SK-N-SH treated with all-trans-retinoic acid at 6 μM for 48 hours (cell line): Measurements from ENCODE around the gene ADCY5.

ENCODE experiments used
- ATAC-seq: fragments of 200-7000 bp; cut with Tn5 transposase; 3 replicates; pipeline ENCODE4 v1.9.1; 2020; ENCODE audit warnings: mild to moderate bottlenecking, moderate library complexity
- ARNTL ChIP-seq: fragments of 450-650 bp; formaldehyde crosslinking; IDR thresholded peaks from 2 replicates; pipeline ENCODE4 v1.5.0; 2020; ENCODE audit warnings: low read depth, mild to moderate bottlenecking, moderate library complexity, borderline replicate concordance
- CREB5 ChIP-seq: fragments of 250-450 bp; sonication (Bioruptor Pico); IDR thresholded peaks from 2 replicates; pipeline ENCODE4 v1.5.1; 2020; ENCODE audit warnings: low read depth, mild to moderate bottlenecking, moderate library complexity
- CSRNP3 ChIP-seq: fragments of 250-450 bp; sonication (Bioruptor Pico); IDR thresholded peaks from 2 replicates; pipeline ENCODE4 v1.5.1; 2021; ENCODE audit warnings: mild to moderate bottlenecking, moderate library complexity
- ESRRG ChIP-seq: fragments of 250-450 bp; sonication (Bioruptor Pico); IDR thresholded peaks from 2 replicates; pipeline ENCODE4 v1.6.1; 2021; ENCODE audit warnings: mild to moderate bottlenecking
- GLIS3 ChIP-seq: fragments of 250-450 bp; sonication (Bioruptor Pico); IDR thresholded peaks from 2 replicates; pipeline ENCODE4 v1.5.0; 2020; ENCODE audit warnings: mild to moderate bottlenecking, moderate library complexity
- ISL1 ChIP-seq: fragments of 250-450 bp; sonication (Bioruptor Pico); IDR thresholded peaks from 2 replicates; pipeline ENCODE4 v2.1.2; 2022; ENCODE audit warnings: mild to moderate bottlenecking, moderate library complexity
- PATZ1 ChIP-seq: fragments of 250-450 bp; sonication (Bioruptor Pico); IDR thresholded peaks from 2 replicates; pipeline ENCODE4 v1.8.0; 2020; ENCODE audit warnings: mild to moderate bottlenecking, moderate library complexity, borderline replicate concordance
- POU6F1 ChIP-seq: fragments of 250-450 bp; sonication (Bioruptor Pico); IDR thresholded peaks from 2 replicates; pipeline ENCODE4 v1.8.0; 2021; ENCODE audit warnings: low read depth, mild to moderate bottlenecking, moderate library complexity, borderline replicate concordance
- PPARA ChIP-seq: fragments of 250-450 bp; sonication (Bioruptor Pico); IDR thresholded peaks from 2 replicates; pipeline ENCODE4 v1.5.0; 2020; ENCODE audit warnings: mild to moderate bottlenecking, borderline replicate concordance
- RARB ChIP-seq: fragments of 250-450 bp; sonication (Bioruptor Pico); IDR thresholded peaks from 2 replicates; pipeline ENCODE4 v1.8.0; 2021; ENCODE audit warnings: mild to moderate bottlenecking, moderate library complexity
- SNAI2 ChIP-seq: fragments of 250-450 bp; sonication (Bioruptor Pico); IDR thresholded peaks from 2 replicates; pipeline ENCODE4 v1.5.0; 2020; ENCODE audit warnings: mild to moderate bottlenecking, moderate library complexity
- TCF4 ChIP-seq: fragments of 250-450 bp; sonication (Bioruptor Pico); IDR thresholded peaks from 2 replicates; pipeline ENCODE4 v1.8.0; 2021; ENCODE audit warnings: mild to moderate bottlenecking, moderate library complexity, borderline replicate concordance
- TOX ChIP-seq: fragments of 250-450 bp; sonication (Bioruptor Pico); IDR thresholded peaks from 2 replicates; pipeline ENCODE4 v1.8.0; 2021; ENCODE audit warnings: mild to moderate bottlenecking, moderate library complexity, borderline replicate concordance
- TSHZ2 ChIP-seq: fragments of 250-450 bp; sonication (Bioruptor Pico); IDR thresholded peaks from 2 replicates; pipeline ENCODE4 v1.5.0; 2020; ENCODE audit warnings: mild to moderate bottlenecking, moderate library complexity
- ZC3H10 ChIP-seq: fragments of 250-450 bp; sonication (Bioruptor Pico); IDR thresholded peaks from 2 replicates; pipeline ENCODE4 v1.5.1; 2021; ENCODE audit warnings: mild to moderate bottlenecking, moderate library complexity
- ZFP30 ChIP-seq: fragments of 450-650 bp; formaldehyde crosslinking; IDR thresholded peaks from 2 replicates; pipeline ENCODE4 v1.5.0; 2022; ENCODE audit warnings: mild to moderate bottlenecking, moderate library complexity
- ZNF565 ChIP-seq: fragments of 450-650 bp; formaldehyde crosslinking; conservative IDR thresholded peaks from 2 replicates; pipeline ENCODE4 v1.5.0; 2020; ENCODE audit warnings: low read depth, mild to moderate bottlenecking, moderate library complexity

ADCY5 gene

GRCh38 chr3:123376451-123377242, 72.2 kb downstream of the ADCY5 start:
- no peak for ATAC-seq
- TF ChIP-seq CREB5: no peak
- TF ChIP-seq, all 23 proteins: peak for 0

GRCh38 chr3:123375014-123375940, 73.6 kb downstream of the ADCY5 start:
- no peak; the same call in 2 of the 3 replicates for ATAC-seq
- TF ChIP-seq CREB5 (no peak), RARB (CRISPR knock-in tag) (no peak), PPARA (CRISPR knock-in tag) (no peak), TOX (CRISPR knock-in tag) (no peak), TCF4 (CRISPR knock-in tag) (no peak), SNAI2 (no peak), ZNF565 (CRISPR knock-in tag) (no peak)
- TF ChIP-seq, all 23 proteins: peak for 0

- no peak for ATAC-seq
- TF ChIP-seq ARNTL (CRISPR knock-in tag) (no peak), TCF4 (CRISPR knock-in tag) (no peak), ESRRG (CRISPR knock-in tag) (no peak), CSRNP3 (CRISPR knock-in tag) (no peak), PATZ1 (no peak), SNAI2 (no peak), ISL1 (CRISPR knock-in tag) (no peak), ZC3H10 (CRISPR knock-in tag) (no peak), PPARA (CRISPR knock-in tag) (no peak), TOX (CRISPR knock-in tag) (no peak)
- TF ChIP-seq, all 23 proteins: peak for 0
These were observed 74.9 kb downstream of the ADCY5 start for GRCh38 chr3:123374016-123374415.

GRCh38 chr3:123373474-123373987, 75.4 kb downstream of the ADCY5 start:
- no peak for ATAC-seq
- TF ChIP-seq POU6F1 (no peak), PPARA (CRISPR knock-in tag) (no peak), TCF4 (CRISPR knock-in tag) (no peak), CSRNP3 (CRISPR knock-in tag) (no peak), TOX (CRISPR knock-in tag) (no peak), TSHZ2 (CRISPR knock-in tag) (no peak), ARNTL (CRISPR knock-in tag) (no peak), ZFP30 (CRISPR knock-in tag) (no peak), ESRRG (CRISPR knock-in tag) (no peak), SNAI2 (no peak), ZC3H10 (CRISPR knock-in tag) (no peak), GLIS3 (CRISPR knock-in tag) (no peak)
